T-helper 1 cell treated with Interleukin-12 subunit alpha and Interleukin-12 subunit beta and Interleukin-4 antibody, amounts not matched to agents 30 ng/mL and 1 ng/mL, for 36 hours (primary cell): ENCODE results near the gene RAB17. TPM values are rescaled to one million over a fixed set of nuclear protein-coding genes. Genes with fewer than 3 reads are reported as not detected.
"Not testable (repeated sequence)": the region's sequence is repeated elsewhere in the genome, so short reads cannot be mapped to it uniquely, and the experiment has no call there.

Experiments
- intact Hi-C: fragments of 100-400 bp; cut with micrococcal nuclease; formaldehyde crosslinking; loops from one replicate; pipeline ENCODE4 v1.15.1; 2024
- total RNA-seq: library from RNA; stranded (reverse); gene quantifications from 2 replicates; pipeline ENCODE4 v1.2.3, GENCODE V29; 2022

RAB17 gene
- total RNA-seq, 1 donor from 2014 or later: not detected

- intact Hi-C loops: no loop called here
Observed at GRCh38 chr2:237600205-237600846, 9.8 kb upstream of the RAB17 start.

GRCh38 chr2:237599465-237600110 is 9.1 kb upstream of the RAB17 start:
- intact Hi-C loops: no loop called here

- intact Hi-C loops: no loop called here
Observed at GRCh38 chr2:237598468-237599208, 8.1 kb upstream of the RAB17 start.

GRCh38 chr2:237597196-237598145 is 6.9 kb upstream of the RAB17 start:
- intact Hi-C loops: no loop called here

GRCh38 chr2:237596520-237597195 is 6.1 kb upstream of the RAB17 start:
- intact Hi-C loops: no loop called here

- intact Hi-C loops: not testable (repeated sequence)
Observed at GRCh38 chr2:237595829-237596519, 5.4 kb upstream of the RAB17 start.

- intact Hi-C loops: no loop called here
Observed at GRCh38 chr2:237594514-237594871, 4.0 kb upstream of the RAB17 start.

GRCh38 chr2:237593596-237594320 is 3.2 kb upstream of the RAB17 start:
- intact Hi-C loops: no loop called here

GRCh38 chr2:237593036-237593435 is 2.5 kb upstream of the RAB17 start:
- intact Hi-C loops: no loop called here

- intact Hi-C loops: no loop called here
Observed at GRCh38 chr2:237592425-237592980, 2.0 kb upstream of the RAB17 start.

GRCh38 chr2:237591141-237591881 is 777 bp upstream of the RAB17 start:
- intact Hi-C loops: no loop called here

- intact Hi-C loops: no loop called here
Observed at GRCh38 chr2:237588044-237588696, 2.4 kb downstream of the RAB17 start.

GRCh38 chr2:237585590-237586221 is 4.8 kb downstream of the RAB17 start:
- intact Hi-C loops: no loop called here

GRCh38 chr2:237583385-237584295 is 6.9 kb downstream of the RAB17 start:
- intact Hi-C loops: no loop called here

GRCh38 chr2:237581751-237582746 is 8.5 kb downstream of the RAB17 start:
- intact Hi-C loops: loop anchor here (1.0 kb wide), 3 partner anchors 91 to 192 kb away; no protein-coding TSS in a partner anchor
